GM18498 (cell line): Measurements from ENCODE around the gene FGFBP1.
A peak's percentile ranks its signal among the peaks of the same experiment; 100 is the strongest.

Experiments
- ATAC-seq: cut with Tn5 transposase; IDR thresholded peaks from one replicate; pipeline ENCODE4 v1.9.1; 2021; ENCODE audit warnings: mild to moderate bottlenecking, moderate library complexity; ENCODE audit not compliant: unreplicated experiment

The FGFBP1 gene

DNA sequence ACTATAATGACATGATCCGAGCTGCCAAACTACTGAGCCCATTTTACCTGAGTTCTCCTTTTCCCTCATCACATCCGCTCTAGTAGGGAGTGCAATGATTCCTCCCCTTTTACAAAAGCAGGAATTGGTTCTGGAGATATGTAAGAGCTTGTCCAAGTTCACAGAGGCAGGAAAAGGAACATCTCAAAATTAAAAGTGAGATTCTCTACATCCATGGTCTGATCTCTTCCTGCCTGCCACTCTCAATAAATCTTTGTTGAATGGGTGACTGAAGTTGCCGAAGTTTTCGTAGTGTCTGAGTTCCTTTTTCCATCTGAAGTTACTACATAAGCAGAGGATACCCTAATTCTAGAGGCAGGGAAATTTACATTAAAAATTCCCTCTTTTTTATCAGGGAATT lies at the start of gene FGFBP1:
FGFBP1 (minus strand) TSS at position 101 of the 400 bp plus-strand sequence. CDS start 2,108 bp downstream, outside the sequence.
- no peak for ATAC-seq

DNA sequence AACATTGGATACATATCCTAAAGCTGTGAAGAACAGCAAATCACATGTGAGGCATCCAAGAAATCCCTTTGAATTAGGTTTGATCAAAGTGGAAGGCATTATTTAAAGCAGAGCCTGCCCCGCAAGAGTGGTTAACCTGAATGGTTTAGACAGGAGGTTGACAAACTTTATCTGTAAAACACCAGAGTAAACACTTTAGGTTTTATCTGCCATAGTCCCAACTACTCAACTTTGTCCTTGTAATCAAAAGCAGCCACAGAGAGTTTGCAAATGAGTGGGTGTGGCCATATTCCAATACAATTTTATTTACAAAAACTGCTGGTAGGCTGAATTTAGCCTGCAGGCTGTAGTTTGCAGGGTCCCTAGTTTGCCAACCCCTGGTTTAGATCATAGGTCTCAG lies 49.7 kb upstream of the FGFBP1 start:
- no peak for ATAC-seq

DNA sequence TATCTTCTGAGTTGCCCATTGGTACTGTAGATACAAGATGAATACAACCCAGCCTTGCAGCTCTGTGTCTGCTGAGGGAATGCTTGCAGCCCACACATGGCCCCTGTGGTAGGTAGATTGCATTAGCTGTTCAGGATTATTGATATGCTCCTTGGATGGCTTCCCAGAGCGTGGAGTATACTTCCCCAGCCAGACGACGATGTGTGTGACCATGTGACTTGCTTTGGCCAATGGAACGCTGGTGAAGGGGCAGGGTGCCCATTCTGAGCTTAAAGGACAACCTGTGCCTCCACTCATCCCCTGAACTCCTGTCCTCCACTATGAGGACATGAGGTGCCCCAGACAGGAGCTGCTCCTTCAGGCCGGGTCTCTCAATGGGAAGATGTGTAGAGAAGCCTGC lies 48.4 kb upstream of the FGFBP1 start:
- ATAC-seq, result no peak

DNA sequence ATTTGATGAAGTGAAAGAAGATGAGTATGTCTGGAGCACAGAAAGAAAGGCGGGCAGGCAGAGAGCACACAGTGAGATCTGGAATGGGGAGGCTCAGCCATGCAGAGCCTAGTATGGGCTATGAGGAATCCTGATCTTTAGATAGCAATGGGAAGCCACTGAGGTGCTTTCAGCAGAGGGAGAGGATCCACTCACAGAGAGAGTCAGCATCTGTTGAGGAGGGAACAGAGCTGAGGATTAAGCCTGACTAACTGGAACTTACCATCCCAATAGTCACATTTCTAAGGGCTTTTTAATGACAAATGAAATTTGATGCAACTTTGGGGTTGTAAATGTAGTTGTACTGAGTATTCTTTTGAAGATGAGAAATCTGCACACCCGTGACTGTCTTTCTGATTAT lies 45.1 kb upstream of the FGFBP1 start:
- ATAC-seq, result no peak

DNA sequence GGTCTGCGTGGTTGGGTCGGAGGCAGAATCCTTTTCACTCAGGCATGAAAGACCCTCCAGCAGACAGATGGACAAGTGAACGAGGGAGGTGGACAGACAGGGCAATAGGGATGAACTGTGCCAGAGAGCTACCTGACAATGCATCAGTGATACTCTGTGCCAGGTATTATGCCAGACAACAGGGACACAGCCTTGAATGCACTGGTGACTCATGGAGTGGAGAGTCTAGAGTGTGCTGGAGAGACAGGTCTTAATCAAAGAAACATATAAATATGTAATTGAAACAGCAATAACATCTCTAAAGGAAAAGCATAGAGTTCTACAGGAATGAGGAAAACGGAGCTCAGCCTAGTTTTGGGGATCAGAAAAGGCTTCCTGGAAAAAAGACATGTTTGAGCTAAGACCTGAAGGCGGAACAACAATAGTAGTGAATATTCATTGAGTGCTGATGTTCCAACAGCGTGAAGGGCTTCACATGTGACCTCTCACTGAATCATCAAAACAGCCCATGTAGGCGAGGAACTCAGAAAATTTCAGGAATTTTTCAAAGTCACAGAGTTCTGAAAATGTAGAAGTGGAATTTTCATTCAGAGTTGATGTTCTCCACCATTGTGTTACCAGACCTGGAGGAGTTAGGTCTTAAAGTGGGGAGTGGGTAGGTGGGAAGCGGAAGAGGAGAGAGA lies 44.4 kb upstream of the FGFBP1 start:
- ATAC-seq, result no peak

DNA sequence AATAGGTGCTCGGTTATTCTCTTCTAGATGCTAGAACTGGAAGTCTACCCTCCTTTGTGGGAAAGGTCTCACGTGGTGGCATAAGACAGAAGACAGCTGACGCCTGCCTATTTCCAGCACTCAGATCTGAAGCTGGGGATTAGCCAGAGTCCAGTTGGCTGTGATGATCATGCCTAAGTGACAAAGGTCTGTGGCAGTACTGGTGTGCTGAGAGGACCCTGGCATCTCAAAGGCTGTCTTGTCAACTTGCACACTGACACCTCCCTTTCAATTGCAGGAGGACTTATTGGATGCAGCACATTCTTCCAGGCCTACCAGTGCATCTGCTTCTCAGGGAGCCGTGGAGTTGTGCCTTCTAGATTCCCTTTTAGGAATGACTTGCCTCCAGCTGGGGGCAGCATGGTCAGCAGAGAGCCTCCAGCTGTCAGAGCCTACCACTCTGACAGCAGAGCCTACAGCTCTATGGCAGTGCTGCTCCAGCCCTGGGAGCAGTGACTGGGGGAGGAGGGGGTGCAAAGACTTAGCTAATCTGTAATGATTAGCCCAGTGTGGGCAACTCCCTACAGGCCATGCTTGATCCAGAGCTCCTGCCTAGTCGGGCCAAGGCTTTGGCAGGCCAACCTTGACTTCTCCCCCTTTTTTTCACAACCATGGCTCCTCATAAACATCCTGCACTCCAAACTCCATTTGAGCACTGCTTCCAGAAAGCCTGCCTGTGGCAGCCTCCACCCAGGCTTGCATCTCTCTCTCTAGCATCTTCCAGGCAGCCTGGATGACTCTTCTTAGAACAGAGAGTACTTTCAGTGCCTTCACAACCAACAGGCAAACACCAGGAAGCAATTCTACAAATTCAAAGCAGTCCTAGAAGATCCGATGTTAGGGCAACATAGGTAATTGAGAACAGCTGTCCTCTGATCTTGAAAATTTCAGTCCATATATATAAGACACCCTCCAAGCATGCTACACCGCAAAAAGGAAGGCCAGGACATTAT lies 38.2 kb upstream of the FGFBP1 start:
- no peak for ATAC-seq

DNA sequence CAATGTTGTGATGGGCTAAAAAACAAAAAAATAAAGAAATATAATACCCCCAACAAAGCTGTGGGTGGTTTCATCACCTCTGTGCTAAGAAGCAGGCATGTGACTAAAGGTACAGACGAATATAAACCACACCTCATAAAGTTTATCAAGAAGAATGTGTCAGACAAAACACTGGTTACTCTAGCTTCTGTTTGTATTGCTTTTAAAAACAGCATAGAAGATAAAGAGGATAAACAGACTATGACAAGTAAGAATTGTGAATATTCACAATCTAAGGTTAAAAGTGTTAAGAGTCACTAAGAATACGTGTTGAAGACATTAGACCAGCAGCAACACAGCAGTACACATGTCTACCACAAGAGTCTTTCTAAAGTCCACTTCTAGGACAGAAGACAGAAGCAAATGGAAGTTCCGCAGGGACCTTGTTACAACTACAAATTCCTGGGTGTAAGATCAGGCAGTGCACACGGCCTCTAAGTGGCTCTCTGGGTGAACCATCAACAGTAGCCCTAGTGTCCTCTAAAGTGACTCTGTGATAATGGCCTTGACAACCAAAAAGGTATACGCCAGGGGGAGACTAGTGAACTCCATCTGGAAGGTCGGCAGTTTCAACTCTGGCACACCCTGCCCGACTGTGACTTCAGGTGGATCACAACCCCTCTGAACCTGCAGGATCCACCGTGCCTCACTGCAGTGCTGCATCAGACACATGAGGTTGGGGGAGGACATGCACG lies 32.7 kb upstream of the FGFBP1 start:
- ATAC-seq, result no peak

DNA sequence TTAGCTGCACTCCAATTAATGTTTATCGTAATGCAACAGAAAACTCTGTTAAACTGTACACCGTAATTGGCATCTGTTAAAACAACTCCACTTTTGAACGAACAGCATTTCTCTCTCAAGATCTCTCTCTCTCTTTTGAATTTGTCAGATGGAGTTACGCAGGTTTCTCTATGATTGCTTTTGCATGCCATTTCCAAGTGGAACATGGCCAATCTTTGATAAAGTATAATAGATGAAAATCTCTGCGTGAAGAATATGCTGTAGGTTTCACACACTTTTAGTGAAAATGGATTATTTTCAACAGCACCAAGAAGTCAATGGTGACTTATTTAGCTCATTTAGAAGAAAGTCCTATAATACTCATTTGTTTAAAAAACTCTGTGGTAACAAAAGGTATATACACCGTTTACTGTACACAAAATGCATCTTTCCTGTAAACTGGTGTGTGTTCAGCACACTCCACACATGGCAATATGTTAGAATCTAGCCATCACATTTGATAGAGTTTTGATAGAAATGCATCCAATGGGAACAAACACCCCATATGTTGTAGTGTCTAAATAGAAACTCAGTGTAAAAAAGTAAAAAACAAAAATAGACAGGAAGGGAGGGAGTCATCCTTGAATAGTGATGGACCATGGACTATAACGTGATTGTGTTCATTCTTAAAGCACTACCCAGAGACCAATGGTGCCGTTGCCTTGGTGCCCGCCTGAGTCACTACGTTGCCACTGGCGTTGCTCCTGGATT lies 30.2 kb upstream of the FGFBP1 start:
- ATAC-seq, result no peak

DNA sequence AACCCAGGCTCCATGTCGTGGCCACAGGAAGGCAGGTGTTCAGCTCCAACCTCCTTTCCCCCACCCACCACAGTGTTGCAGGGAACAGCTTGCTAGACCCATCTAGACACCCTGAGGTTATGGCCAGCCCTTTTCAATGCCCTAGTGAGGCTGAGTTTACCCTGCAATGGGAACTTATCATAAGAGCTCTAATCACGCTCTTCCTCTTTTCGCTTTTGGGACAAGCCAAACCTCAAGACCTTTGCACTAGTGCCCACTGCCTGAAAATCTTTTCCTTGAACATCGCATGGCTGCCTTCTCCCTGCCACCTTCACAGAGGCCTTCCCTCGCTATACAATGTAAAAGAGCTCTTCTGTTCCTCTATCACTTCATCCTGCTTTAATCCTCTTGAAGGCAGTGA lies 26.8 kb upstream of the FGFBP1 start:
- ATAC-seq, result no peak

DNA sequence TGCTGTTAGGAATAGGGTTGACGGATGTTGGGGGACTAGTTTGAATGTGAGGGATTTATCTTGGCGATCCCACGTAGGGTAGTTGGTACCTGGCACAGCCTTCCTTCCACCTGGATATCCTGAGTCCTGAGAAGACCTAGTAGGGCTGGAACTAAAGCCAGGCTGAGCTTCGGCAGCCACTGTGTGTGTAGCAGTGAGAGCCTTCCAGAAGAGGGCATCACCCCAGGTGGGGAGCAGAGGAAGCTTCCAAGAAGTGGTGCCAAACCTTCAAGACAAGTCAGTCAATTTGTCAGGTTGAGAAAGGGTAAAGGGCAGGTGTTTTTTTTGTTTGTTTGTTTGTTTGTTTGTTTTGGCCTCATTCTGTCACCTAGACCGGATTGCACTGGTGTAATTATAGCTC lies 25.6 kb upstream of the FGFBP1 start:
- ATAC-seq, result no peak

DNA sequence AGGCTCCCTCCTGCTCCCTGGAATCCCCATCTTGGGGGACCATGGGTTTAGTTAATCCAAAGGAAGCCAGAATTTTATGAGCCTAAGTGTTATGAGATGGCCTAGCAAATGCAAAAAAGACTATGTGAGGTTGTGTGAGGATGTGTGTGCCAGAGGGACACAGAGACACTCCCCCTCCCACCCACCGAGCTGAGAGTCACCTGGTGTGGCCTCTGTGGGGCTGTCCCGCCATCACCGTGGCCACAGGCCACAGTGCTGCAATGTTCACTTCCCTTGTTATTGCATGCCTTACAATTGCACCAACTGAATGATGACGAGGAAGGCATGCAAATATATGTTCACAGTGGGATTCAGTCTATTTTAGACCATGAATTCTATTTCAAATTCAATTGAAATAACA lies 25.0 kb upstream of the FGFBP1 start:
- ATAC-seq, result peak; percentile 57

DNA sequence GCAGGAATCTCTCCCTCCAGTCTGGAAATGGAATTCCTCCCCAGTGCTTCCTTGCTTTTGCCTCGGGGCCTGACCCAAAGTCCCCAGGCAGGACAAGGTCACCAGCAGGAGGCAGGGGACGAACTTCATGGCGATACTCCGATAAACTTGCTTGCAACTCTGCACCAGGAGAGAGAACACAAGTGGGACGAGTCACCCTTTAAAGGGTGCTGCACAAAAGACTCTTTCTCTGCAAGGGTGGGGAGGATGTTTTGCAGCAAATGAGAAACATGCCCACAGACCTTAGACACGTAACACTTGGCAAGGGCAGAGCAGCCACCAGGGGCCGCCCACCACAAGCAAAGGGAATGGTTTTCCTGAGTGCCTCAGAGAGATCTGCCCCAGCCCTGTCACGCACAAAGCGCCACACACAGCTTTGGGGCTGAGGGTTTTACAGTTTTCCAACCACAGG lies 24.5 kb upstream of the FGFBP1 start, which contains the start of gene FGFBP2:
FGFBP2 (minus strand) TSS at position 175 of the 451 bp plus-strand sequence; CDS start at position 129, 46 bp downstream.
- peak; percentile 59 for ATAC-seq

DNA sequence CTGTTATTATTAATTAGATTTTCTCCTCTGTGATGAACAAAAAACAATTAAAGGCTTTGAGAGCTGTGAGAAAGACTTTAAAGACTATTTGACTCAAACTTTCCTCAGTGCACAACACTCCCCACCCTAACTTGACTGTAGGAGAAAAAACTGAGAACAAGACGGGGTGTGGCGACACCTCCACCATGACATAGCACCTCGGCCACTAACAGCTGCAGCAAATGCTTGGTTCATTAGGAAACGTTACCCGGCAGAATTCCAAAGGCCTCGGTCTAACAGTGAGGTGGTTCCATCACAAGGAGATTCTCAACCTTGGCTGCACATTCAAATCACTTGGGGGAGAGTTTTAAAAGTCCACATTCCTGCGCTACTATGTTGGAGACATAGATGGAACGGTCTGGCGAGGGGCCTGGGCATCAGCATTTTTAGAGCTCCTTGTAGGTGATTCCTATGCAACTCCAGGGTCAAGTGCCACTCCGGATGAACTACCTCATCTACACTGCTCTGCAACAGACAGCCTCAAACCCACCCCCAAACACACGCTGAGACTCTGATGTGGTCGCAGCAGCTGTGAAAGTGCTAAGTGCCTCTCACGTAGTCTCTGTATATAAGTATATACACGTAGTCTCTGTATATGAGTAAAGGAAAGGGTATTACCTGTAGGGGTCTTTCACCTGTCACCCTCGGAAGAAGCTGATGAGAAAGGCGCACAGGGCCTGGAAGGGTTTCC lies 23.4 kb upstream of the FGFBP1 start:
- no peak for ATAC-seq

DNA sequence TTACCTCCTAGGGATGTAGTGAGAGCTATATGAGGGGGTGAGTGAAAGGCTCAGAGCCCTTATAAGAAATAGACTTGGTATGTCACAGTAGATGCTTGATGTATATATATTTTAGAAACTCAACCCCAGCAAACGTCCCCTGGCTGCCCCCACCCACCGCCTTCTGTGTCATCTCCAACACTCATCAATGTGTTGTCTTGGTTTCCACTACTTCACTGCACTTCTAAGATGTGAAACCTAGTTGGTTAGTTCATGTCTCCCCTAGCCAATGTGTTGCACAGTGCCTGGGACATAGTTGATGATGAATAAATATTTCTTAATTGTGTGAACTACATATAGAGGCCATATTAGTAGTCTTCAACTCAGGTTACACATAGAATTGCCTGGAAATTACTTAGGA lies 20.0 kb upstream of the FGFBP1 start:
- no peak for ATAC-seq

DNA sequence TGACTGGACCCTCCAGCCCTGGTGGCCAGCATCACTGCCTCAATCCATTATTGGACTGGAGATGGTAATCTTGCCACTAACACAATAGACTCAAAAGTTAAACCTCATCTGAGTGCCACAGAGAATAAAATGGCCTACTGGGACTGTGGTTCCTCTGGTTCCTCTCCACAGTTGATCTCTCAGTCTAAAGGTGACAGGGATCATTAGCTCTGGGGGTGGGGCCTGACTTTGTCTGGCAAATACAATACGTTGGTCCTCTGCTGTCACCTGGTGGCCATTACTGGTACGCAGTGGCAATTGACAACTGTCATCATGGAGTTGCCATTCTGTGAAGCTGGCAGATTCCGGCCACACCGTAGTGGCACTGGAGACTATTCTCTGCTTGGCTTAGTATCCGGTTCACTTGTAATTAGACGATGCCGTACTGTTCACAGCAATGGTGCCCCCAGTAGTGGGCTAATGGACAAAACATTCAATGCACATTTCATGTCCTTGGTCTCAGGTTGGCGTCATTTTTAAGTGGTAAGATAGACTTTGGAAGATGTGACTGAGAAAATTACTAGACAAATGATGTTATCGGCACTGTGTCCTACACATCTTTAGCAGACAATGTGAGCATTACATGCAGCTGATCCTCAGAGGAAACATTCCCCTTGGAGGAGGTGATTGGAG lies 17.8 kb upstream of the FGFBP1 start:
- ATAC-seq, result peak; percentile 93

DNA sequence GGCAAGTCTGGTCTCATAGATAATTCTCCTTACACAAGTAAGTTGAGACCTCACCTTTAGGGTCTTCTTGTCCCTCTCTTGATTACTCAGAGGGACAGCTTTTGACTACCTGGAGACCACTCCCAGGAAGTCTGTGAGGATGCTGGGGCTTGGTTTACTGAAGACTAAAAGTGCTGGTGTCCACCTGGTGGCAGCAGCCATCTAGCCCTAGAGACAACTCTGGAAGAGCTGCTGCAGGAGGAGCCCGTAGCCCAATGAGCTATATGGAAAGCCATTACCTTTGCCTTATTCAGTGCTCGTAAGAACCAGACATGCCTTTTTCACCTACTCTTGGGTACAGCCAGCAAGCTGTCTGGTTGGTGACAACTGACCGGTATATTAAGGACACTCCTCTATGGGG lies 17.1 kb upstream of the FGFBP1 start:
- peak; percentile 16 for ATAC-seq

DNA sequence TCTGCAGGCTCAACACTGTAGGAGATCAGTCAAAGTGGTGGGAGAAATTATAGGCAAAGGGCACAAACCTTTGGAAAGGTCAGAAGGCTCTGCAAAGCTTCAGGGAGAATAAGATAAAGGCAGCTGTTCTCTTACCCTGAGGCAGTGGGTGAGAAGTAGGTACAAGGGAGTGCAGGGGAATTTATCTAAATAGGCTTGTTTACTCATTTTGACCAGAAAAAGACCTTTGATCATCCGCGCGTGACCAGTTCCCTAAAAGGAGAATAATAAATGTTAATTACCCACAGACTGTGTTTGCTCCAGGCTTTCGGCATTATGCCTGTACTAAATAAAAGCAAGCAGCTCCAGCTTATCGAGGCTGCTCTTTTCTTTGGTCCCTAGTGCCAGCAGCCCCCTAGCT lies 15.1 kb upstream of the FGFBP1 start:
- no peak for ATAC-seq

DNA sequence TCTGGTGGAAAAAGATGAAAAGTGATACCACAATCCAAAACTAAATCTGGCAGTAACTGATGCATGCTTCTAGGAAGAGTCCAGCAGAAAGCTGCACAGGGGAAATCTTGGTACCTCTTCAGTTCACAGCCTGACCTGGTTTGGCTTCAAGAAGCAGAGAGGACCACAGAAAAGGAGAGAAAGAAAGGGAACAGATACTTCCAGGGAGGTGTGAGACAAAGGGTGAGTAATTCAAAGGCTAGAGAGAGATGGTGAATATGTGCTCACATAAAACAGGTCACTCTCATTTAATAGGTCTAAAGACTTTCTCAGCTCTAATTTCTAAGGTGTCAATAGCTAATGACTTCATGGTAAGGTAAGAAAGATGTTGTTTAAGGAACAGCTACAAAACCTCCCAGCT lies 13.2 kb upstream of the FGFBP1 start:
- ATAC-seq, result no peak

DNA sequence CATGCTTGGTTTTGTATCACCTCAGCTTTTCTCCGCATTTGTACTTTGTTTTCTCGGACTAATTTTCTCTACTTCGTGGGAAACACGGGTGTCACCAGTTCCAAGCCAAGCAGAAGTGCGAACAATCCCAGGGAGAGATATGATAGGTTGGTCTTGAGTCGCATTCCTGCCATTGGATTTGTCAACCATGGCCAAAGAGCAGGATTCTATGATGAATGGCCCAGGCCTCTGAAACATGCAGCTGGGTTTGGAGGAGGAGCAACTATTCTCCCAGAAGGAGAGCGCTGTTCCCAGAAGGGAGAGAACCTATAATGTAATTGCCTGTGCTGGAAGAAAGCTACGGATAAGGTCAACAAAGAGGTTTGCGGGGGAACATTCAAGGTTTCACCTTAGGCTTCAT lies 10.3 kb upstream of the FGFBP1 start:
- ATAC-seq, result no peak
